Stimulated activated CD8-positive, alpha-beta memory T cell treated with anti-CD3 and anti-CD28 coated beads, Interleukin-7, amount 100 ng/mL, for 24 hours (primary cell): ENCODE results near the gene ST6GALNAC5.
"Not testable (repeated sequence)": the region's sequence is repeated elsewhere in the genome, so short reads cannot be mapped to it uniquely, and the experiment has no call there.

Experiments
- DNase-seq: peaks from one replicate; pipeline ENCODE4 v3.0.0-alpha.2; 2020; ENCODE audit warnings: low read depth

The ST6GALNAC5 gene

DNA sequence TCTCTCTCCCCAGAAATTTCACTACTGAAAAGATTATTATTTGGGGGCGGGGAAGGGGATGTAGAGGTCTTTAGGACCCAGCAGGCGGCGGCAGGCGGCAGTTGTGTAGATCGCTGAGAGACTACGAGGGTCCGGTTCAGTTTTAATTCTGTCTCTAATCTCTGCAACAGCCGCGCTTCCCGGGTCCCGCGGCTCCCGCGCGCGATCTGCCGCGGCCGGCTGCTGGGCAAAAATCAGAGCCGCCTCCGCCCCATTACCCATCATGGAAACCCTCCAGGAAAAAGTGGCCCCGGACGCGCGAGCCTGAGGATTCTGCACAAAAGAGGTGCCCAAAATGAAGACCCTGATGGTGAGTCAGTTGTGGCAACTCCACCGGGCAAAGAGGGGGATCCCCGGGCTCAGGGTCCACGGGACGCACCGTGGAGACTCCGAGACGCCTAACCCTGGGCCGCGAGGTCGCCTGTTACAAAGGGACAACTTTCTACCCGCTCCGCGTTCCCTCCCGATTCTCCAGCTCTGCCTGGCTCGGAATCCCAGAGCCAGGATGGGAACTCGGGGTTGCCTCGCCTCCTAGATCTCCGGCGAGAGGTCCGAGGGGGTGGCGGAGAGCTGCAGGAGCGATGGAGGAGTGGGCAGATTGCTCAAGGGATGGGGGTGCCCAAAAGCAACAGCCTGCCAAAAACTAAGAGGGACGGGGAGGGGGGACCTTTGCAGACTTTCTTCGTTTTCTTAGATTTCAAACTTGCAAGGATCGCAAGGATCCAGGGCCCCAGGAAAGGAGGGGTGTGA is at the start of gene ST6GALNAC5:
Gene ST6GALNAC5 (plus strand): TSS at position 139 of the 789 bp plus-strand sequence.
- DNase-seq = no peak

DNA sequence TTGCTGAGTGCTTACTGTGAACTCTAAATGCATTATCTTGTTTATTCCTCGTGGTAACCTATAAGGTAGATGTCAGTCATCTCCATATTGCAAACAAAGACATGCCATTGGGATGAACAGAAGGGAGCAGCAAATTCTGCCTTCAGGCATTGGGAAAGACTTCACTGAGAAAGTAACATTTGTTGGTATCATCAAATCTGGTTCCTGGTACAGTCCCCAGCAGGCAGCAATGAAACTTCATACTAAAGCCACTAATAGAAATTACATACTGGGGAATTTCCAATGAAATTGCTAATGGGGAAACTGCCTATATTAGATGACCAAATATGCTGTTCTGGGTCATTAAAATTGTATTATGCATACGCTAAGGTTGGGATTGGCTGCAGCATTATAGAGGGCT is 47.3 kb upstream of the ST6GALNAC5 start:
- DNase-seq = no peak

DNA sequence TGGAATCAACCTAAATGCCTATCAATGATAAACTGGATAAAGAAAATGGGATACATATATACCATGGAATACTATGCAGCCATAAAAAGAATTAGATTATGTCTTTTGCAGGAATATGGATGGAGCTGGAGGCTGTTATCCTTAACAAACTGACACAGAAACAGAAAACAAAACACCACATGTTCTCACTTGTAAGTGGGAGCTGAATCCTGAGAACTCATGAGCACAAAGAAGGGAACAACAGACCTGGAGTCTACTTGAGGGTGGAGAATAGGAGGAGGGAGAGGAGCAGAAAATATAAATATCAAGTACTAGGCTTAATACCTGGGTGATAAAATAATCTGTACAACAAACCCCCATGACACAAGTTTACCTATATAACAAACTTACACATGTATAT is 44.3 kb upstream of the ST6GALNAC5 start:
- not testable (repeated sequence) for DNase-seq

DNA sequence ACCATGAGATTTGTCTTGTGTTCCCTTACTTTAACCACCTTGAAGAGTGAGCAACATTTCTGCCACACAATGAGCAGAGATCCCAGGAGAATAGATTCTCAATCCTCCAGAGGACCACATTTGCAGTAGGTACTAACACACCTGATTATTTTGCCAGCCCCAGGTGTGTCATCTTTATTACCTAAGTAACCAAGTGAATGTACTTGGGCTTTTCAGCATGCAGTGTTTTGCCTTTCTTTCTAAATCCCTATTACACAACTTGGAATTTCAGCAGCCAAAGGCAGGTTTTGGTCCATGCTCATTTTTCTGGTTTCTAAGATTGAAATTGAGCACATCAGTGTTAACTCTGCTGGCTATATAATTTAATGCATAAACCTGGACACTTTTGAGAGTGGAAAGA is 43.2 kb upstream of the ST6GALNAC5 start:
- no peak for DNase-seq

DNA sequence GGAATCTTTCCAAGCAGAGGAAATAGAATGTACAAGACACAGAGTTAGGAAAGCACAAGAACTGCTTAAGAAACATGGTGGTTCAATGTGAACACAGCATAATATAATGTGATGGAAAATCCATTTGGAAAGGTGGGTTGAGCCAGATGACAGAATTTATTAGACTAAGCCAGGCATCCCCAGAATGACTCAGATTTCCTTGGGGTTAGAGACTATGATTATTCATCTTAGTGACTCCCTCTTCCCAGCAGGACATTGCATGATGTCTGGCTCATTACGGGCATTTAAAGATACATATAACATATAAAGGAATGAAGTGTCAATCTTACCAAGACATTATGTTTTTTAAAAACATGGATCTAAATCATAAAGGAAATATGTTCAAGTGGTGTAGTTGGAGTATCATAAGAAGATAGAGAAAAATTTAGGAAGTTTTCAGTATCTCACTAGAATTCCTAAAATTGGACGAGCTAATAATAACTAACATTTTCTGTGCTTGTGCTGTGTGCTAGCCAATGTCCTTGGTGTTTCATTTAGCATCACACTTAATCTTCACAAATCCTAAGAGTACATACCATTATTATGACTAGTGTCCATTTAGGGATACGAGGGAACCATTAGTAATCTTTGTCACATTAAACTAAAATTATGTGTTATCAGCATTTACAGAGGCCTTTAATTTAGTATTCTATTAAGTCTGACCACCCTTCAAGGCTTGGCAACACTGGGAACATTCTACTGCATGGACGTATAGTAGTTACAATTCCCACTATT is 41.0 kb upstream of the ST6GALNAC5 start:
- DNase-seq = no peak

DNA sequence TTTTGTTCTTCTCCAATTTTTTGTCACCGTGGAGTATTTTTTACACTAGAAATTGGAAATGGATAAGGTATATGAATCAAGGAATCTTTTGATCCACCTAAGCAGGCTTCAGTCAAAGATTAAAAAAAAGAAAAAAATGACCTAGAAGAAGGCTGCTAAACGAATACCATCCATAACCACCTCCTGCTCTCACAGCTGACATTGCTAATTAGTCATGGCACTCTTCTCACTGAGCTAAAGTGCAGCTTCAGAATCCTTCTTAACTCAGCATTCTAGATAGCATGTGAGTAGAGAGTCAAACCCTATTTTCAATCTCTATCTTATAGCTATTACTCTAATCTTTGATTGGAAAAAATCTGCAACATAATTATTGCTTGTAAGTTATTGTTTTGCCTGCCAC is 40.2 kb upstream of the ST6GALNAC5 start:
- DNase-seq = no peak

DNA sequence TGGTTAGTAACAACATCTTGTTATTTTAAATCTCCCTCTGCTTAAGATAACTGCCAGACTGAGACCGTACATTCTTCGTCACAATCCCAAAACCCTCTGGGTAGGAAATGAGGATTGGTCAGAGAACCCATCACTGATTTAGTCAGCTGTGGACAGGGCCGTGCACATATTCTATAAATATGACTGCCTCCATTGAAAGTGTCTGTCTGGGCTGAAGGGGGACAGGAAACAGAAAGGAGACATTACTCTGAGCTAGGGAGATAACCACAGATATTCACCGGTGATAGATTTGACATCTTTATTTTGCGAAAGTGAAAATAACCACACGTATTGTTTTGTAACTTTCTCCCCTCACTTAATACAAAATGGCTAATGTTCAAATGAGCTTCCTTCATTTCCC is 36.9 kb upstream of the ST6GALNAC5 start:
- DNase-seq = no peak

DNA sequence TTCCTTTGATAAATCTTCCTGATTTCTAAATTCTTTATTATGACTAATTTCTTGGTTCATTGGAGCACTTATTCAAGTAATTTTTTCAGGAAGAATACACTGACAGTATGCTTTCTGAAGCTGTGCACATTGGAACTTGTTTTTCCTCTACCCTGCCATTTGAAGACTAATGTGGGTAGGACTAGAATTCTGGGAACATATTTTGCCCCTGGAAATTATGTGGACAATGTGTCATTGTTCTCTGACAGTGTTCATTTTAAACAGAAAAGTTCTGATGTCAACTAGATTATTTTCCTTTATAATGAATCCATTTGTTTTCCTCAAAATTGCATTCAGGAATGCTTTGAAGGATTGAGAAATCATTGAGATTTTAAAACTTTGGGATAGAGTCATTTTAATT is 34.8 kb upstream of the ST6GALNAC5 start:
- DNase-seq = no peak

DNA sequence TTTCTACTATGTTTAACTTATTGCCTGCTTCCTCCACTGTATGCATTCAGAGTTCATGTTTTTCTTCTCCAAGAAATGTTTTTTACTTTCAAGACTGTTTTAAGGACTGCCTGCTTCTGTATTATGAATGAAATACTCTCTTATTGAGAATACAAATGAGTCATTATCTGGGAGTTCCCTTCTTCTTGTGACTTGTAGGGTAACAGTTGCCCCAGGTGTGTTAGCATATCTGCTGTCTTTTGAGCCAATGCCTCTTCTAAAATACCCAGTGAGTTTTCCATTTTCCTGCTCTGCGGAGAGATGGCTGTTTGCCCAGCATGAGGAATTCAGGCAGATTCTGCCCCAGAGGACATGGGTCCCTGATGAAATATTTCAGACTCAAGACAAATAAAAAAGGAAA is 34.1 kb upstream of the ST6GALNAC5 start:
- no peak for DNase-seq

DNA sequence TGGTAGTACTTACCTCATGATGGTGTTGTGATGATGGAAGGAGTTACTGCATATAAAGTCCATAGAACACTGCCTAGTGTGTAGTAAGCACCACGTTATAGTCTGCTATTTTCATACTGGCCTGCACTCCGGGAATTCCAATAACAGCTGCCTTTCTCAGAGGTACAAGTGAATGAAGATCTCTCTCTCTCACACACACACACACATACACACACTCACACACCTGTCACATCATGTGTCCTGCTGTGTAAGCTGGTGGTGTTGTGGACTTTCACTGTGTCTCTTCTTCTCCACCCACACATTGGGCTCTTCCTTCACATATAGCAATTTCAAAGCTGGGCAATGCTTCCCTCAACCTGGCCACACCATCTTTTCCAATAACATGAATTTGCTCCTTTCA is 33.4 kb upstream of the ST6GALNAC5 start:
- DNase-seq = no peak

DNA sequence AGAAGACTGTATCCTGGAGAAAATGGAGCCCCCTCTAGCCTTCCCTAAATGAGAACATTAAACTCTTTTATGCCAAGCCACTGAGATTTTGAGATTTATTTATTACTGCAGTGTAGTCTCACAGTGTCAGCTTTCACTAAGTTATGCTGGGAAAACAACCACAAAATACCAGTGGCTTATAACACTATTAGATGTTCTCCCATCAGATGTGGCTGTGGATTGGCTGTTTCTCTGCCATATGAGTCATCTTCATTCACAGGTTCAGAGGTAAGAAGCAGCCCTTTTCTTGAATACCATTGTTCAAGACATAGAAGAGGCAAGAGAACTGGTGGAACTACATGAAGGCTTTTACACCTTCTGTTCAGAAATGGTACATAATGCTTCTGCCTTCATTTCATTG is 32.1 kb upstream of the ST6GALNAC5 start:
- DNase-seq = no peak

DNA sequence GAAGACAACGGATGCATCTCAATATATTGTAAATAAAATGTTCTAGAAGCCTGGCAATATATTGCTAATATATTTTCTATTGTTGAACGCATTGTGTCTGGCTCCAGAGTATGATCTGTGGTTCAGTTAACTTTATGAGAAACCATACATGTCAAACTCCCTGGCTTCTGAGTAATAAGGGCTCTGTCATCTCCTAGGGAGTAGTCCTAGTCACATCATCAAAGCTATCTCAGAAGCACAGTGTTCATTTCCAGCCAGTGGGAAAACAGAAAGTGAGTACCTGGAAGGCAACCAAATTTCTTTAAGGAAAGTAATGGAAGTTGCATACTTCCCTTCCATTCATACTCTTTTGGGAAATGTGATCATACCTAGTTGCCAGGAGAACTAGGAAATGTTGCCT is 27.0 kb upstream of the ST6GALNAC5 start:
- no peak for DNase-seq

DNA sequence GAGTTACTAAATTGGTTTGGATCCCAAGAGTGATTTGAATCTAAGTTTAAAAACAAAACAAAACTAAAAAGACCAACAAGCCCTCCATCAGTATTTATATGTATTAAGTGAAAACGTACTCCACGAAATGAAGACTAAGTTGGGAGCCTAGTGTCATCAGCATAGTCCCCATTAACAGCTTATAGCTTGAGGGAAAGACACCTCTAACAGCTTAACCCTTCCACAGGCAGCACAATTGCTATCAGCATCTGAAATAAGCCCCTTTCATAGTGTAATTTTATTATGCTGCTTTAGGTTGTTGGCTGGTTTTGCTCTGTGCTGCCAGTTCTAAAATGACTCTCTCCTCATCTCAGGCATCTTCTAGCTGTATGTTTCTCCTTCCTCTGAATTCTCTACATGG is 25.8 kb upstream of the ST6GALNAC5 start:
- DNase-seq = no peak

DNA sequence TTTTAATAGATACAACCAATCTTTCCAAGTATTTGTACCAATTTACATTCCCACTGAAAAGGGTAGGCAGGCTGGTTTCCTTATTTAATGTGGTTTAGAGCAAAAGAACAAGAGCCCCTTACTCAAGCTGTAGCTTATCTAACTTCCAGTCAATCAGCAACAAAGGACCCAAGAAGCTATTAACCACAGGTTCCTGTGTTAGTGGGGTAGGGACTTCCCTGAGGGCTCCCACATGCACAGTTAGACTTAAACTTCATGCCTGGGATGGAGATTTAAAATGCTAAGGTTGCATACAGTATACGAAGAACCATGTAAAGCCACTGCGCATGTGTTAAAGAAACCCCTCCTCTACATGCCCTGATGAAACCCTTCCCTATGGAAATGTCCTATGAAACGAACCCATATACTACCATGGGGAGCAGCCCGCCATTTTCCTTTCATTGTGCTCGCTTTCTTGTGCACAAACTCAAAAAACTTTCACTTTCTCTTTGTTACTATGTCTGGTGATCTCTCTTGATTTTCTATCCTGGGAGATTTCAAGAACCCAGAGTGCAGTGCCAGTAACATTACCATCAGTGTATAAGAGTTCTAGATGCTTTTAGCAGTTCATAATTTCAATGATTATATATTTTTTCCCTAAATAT is 23.3 kb upstream of the ST6GALNAC5 start:
- DNase-seq = no peak

DNA sequence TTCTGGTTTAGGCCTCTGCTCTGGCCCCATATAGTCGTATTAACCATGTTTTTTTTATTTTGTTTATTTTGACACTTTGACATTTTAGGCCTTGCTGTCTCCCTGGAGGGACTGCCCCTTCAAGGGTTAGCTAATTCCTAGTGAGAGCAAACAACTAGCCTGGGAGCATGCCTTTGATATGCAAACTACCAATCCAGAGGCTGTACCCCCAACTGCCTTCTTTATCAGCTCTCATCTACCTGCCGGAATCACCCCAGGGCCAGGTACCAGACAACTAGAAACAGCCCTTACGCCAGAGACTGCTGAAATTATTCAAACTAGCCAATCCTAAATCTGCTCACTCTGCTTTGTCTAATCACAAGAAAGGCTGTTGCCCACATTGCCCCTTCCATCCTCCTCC is 13.0 kb upstream of the ST6GALNAC5 start:
- no peak for DNase-seq

DNA sequence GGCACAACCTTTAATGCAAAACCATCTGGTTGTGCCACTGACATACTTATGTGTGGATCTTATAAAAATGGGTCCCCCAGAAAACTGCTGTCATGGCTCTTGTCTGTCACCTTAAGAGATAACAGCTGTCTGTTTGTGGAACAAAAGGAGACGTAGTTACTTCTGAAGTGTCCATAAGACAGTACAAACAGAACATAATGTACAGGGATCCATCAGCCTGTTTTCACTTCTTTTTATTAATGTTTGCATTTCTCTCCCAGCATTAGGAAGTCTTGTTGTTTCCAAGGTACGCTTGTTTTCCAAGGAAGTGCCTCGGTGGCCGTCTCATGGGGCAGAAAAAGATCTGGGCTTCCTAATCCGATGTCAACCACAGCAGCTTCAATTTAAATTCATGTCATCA is 11.2 kb upstream of the ST6GALNAC5 start:
- no peak for DNase-seq

DNA sequence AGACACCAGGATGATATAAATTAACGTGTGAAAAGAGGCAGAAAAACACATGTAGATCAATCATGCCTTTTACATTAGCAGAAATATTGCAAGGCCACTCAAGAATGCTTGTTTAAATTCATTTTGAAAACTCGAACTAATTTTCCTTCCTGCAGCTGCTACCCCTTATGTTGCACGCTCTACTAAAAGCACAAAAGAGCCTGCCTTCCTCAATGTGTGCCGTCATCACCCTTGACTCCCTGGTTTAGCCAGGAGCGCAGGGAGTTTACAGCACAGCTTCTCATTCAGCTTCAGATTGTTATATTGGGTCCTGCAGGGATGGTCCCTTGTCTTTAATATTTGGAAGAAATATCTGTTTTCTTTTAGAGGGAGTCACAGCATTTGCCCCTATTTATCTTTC is 10.1 kb upstream of the ST6GALNAC5 start:
- no peak for DNase-seq

DNA sequence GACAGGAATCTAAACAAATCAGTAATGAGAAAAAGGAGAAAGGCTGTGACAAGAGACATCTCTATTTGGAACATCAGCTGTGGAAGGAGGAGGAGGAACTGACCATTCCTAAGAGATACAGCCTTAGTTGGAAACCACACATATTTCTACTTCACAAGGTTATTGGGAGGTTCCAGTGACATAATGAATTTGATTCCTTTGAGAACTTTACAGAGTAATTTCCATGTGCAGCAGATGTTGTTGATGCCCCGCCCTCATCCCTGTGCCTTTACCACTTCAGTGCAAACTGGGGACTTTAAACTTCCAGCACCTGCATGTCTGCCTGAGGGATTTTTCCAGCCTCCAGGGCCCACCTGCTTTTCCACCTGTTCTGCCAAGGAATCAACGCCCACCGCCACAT is 9.3 kb upstream of the ST6GALNAC5 start:
- DNase-seq = no peak

DNA sequence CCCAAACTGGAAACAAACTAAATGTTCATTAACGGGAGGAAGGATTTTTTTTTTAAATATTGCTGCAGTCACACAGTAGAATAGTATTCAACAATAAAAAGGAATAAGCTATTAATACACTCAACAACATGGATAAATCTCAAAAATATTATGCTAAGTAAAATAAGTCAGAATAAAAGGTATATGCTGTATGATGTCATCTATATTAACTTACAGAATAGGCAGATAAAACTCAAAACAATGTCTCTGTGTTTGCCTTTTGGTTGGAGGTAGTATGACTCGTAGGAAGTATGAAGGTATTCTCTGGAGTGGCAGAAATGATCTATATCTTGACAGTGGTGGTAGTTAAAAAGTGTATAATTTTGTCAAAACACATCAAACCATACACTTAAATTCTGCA is 6.1 kb upstream of the ST6GALNAC5 start:
- DNase-seq = no peak

DNA sequence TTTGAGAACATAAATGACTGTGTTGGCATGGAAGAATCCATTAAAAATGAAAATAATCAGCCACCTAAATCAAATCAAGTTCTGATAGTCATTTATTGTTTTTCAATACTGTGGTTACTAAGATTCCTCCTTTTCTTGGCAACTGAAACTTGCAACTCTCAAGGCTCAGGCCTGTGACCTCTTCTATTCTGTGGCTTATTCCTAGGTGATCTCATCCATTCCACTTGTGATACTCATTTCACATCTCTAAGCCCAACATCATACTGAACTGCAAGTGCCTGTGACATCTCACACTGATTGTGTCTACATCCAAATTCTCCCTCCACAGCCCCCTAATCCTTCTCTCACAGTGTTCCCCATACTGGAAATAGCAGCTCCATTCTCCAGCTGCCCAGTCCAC is 4.8 kb upstream of the ST6GALNAC5 start:
- DNase-seq = no peak

DNA sequence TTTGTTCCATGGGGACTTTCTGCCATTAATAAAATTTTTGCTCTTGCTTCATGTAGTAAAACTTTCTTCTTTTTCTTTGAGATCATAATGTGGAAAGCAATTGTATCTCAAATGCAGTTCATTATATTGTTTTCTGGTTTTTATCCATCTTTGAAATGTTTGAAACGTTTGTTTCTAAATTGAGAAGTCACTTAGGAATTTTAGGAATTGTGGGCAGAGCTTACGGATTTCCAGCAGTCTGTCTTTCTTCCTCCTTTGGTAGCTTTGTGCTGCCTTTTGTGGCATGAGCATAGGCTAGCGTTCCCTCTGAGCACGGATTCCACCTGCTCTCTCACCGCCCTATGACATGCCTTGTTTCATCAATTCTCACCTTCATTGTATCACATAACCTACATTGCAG is 2.9 kb upstream of the ST6GALNAC5 start:
- DNase-seq = no peak

DNA sequence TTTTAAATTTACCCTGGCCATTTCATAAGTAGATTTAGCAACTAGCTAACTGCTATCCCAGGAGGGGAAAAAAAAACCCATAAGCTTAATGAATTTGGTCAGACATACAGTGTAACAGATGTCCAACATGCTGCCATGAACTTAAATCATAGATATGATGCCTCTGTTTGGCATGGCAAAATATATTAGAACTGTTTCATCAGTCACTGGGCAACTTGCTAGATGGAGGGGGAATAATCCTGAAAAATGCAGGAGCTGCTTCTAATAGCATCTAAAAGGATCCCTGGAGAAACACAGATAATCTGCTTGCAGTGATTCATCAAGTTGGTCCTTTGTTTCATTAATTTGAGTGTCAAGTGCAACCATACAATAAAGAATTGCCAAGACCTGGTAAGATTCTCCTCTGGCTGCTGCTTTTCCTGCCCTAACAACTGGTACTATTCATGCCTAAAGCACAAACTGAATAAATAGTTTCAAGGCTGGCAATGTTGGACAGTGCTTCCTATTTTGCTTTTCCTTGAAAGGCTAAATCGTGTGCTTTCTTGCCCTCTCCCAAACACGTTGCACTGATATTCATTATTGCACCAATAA is 1.5 kb upstream of the ST6GALNAC5 start:
- DNase-seq = no peak

DNA sequence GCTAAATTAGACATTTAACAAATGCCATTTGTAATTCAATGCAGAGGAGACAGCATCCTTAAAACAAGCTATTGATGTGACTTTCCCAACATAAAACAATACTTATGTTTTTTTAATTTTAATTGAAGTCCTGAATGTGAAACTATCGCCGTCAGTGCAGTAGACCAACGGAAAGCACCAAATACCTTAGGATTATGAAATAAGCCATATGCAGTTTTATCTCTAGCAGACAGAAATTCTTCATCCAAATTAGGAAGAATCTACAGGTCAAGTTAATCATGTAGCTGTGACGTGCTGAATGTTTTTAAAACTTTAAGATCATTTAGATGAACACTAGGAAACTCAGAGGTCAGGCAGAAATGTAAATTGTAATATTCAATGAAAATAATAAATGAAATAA is 714 bp upstream of the ST6GALNAC5 start:
- DNase-seq = no peak
